Right atrium auricular region (tissue), 2 donors: ENCODE measurements around the gene MAGEA11. TPM values are rescaled to one million over a fixed set of nuclear protein-coding genes. Genes with fewer than 3 reads are reported as not detected.
"Not testable (repeated sequence)": the region's sequence is repeated elsewhere in the genome, so short reads cannot be mapped to it uniquely, and the experiment has no call there.

Source experiments
- DNase-seq: peaks from one replicate; pipeline ENCODE4 v3.0.0-alpha.2; 2019; ENCODE audit warnings: low spot score
- H3K27ac ChIP-seq, 2 donors: fragments of 200-600 bp; sonication (generic); 1 replicate in 1 of 2; 2 replicates in 1 of 2; pipeline ENCODE4 v1.5.1; 2016 to 2019
- H3K27me3 ChIP-seq, 2 donors: fragments of 200-600 bp; sonication (generic); one replicate each; pipeline versions ENCODE4 v1.5.1 to v1.6.0; 2017 to 2019
- H3K36me3 ChIP-seq: fragments of 200-600 bp; sonication (generic); one replicate; pipeline ENCODE4 v1.5.1; 2016
- H3K4me1 ChIP-seq, 2 donors: fragments of 200-600 bp; sonication (generic); one replicate each; pipeline versions ENCODE4 v1.5.1 to v1.6.0; 2017 to 2019
- H3K4me3 ChIP-seq, 2 donors: fragments of 200-600 bp; sonication (generic); 1 replicate in 1 of 2; 2 replicates in 1 of 2; pipeline ENCODE4 v1.5.1; 2017 to 2019; ENCODE audit warnings: mild to moderate bottlenecking in 1 of 2, moderate library complexity in 1 of 2
- H3K9me3 ChIP-seq, 2 donors: fragments of 200-600 bp; sonication (generic); one replicate each; pipeline ENCODE4 v1.5.1; 2019
- total RNA-seq, 2 donors: library from RNA; depleted of rRNA; stranded (reverse); fragments of >200 nt; gene quantifications; one replicate each; pipeline ENCODE4 v1.1.0, GENCODE V29; 2016
- TF ChIP-seq, protein P1 (sequence below), 2 donors: fragments of 200-600 bp; sonication (generic); IDR thresholded peaks; one replicate each; pipeline ENCODE4 v1.5.1; 2019; ENCODE audit warnings: antibody characterized with exemption in 2 of 2

MAGEA11 gene
- total RNA-seq, 2 donors from 2014 or later, result not detected

GRCh38 chrX:149721778-149722177 lies 9.9 kb downstream of the MAGEA11 start:
- DNase-seq, result no peak
- no peaks in the 10 kb centered on the region for H3K4me1 ChIP-seq
- H3K27me3 ChIP-seq, result no peaks in the 10 kb centered on the region
- H3K4me3 ChIP-seq, result no peak overlapping the region
- no peaks in the 10 kb centered on the region for H3K36me3 ChIP-seq
- no peaks in the 10 kb centered on the region for H3K9me3 ChIP-seq
- TF ChIP-seq, protein P1, sequence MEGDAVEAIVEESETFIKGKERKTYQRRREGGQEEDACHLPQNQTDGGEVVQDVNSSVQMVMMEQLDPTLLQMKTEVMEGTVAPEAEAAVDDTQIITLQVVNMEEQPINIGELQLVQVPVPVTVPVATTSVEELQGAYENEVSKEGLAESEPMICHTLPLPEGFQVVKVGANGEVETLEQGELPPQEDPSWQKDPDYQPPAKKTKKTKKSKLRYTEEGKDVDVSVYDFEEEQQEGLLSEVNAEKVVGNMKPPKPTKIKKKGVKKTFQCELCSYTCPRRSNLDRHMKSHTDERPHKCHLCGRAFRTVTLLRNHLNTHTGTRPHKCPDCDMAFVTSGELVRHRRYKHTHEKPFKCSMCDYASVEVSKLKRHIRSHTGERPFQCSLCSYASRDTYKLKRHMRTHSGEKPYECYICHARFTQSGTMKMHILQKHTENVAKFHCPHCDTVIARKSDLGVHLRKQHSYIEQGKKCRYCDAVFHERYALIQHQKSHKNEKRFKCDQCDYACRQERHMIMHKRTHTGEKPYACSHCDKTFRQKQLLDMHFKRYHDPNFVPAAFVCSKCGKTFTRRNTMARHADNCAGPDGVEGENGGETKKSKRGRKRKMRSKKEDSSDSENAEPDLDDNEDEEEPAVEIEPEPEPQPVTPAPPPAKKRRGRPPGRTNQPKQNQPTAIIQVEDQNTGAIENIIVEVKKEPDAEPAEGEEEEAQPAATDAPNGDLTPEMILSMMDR (IDR thresholded peaks at IDR 0.05), result no peak
- H3K27ac ChIP-seq, result no peak overlapping the region

GRCh38 chrX:149723583-149724118 lies 11.8 kb downstream of the MAGEA11 start:
- H3K4me1 ChIP-seq, H3K27ac ChIP-seq, H3K9me3 ChIP-seq, H3K36me3 ChIP-seq, H3K4me3 ChIP-seq, DNase-seq, H3K27me3 ChIP-seq: not testable (repeated sequence)

GRCh38 chrX:149727308-149727707 lies 15.4 kb downstream of the MAGEA11 start:
- H3K36me3 ChIP-seq, H3K27me3 ChIP-seq, H3K27ac ChIP-seq, H3K9me3 ChIP-seq, H3K4me1 ChIP-seq, DNase-seq, H3K4me3 ChIP-seq: not testable (repeated sequence)

DNA sequence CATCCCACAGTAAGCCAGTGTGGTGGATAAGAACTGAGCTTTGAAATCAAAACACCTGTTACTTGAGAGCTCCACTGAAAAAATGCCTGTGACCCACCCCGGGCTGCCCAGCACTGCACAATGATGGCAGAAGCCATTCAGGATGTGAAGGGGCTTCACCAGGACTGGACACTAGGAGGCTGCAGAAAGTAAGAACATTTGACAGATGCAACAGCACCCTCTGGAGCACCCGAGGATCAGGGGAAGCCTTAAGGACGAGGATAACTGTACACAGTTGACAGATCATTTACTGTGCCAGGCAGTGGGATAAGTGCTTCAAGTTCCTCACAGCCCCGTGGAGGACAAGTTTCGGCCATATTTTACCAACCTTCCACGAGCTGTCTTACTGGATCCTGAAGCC lies 30.4 kb downstream of the MAGEA11 start:
- H3K36me3 ChIP-seq, DNase-seq, H3K27me3 ChIP-seq, H3K9me3 ChIP-seq, H3K27ac ChIP-seq, H3K4me3 ChIP-seq, H3K4me1 ChIP-seq: not testable (repeated sequence)

DNA sequence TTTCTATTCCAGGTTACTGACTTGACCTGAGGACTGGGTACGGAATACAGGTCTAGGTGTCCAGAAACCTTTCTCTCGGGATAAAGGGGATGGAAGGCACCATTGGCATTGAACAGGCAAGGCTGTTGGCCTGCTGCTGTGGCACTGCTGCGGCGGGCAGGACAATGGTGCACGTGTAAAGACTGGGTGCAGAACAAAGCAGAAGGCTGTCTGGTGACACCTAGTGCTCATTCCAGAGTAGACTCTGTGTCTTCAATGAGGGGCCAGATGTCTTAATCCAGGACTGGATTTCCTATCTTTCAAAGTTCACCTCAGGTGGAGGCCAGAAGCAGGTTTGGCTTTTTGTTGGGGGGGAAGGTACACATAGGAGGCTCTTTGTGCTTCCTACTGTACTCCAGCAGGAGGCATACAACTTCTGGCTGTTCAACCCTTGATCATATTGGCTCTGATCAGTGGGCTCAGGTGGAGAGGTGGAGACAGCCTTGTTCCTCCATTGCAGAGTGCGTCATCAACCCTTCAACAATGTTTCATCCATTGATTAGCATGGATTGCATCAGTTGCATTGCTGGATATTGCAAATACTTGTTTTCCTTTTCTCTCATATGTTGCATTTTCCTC lies 34.6 kb downstream of the MAGEA11 start:
- H3K27me3 ChIP-seq, H3K9me3 ChIP-seq, H3K4me1 ChIP-seq, DNase-seq, H3K27ac ChIP-seq, H3K4me3 ChIP-seq, H3K36me3 ChIP-seq: not testable (repeated sequence)

DNA sequence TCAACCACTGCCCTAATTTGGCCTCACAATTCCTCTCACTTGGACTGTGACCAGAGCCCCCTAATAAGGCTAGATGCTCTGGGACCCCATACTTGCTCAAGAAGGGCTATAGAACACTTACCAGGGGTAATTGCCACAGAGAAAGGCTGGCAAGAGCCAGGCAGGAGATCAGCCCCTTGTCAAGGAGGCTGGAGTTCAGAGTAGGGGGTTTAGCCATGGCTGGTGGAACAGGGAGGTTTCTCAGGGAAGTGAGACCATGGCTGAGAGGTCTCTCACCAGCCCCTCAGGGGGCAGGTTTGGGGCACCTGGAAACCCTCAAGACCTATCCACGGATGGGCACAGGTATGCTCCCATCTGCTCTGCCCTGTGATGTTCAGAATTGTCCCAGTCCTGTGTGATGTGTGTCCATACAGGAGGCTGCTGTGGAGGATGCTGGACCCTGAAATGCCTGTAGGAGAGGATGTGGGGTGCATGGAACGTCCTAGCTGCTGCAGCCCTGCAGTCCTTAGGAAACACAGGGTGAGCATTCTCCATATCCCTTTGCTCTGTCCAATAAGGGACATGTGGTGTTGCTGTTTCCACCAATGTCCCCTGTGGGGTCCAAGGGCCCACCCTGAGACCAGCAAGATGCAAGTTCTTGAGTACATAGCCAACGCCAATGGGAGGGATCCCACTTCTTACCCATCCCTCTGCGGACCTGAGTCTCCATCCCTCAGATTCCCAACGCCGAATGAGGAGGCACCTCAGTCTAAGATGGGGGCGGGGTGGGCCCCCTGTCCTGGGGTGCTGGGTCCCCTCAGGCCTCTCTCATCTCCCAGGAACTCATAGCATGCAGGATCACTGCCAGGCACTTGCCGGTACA lies 45.6 kb downstream of the MAGEA11 start:
- no peaks in the 10 kb centered on the region for H3K36me3 ChIP-seq
- no peak overlapping the region for H3K4me3 ChIP-seq
- no peaks in the 10 kb centered on the region for H3K4me1 ChIP-seq
- TF ChIP-seq, protein P1 (IDR thresholded peaks at IDR 0.05), result no peak
- no peak overlapping the region for H3K27ac ChIP-seq
- peak; percentile 32 for DNase-seq
- no peaks in the 10 kb centered on the region for H3K27me3 ChIP-seq
- no peaks in the 10 kb centered on the region for H3K9me3 ChIP-seq

- Histone ChIP-seq H3K9me3 (no peaks in the 10 kb centered on the region), H3K27me3 (no peaks in the 10 kb centered on the region), H3K4me1 (no peaks in the 10 kb centered on the region), H3K36me3 (no peaks in the 10 kb centered on the region), H3K27ac (no peak overlapping the region), H3K4me3 (no peak overlapping the region)
- TF ChIP-seq, protein P1 (IDR thresholded peaks at IDR 0.05), result no peak
- no peak for DNase-seq
Observed at GRCh38 chrX:149758068-149758714, 46.3 kb downstream of the MAGEA11 start.

DNA sequence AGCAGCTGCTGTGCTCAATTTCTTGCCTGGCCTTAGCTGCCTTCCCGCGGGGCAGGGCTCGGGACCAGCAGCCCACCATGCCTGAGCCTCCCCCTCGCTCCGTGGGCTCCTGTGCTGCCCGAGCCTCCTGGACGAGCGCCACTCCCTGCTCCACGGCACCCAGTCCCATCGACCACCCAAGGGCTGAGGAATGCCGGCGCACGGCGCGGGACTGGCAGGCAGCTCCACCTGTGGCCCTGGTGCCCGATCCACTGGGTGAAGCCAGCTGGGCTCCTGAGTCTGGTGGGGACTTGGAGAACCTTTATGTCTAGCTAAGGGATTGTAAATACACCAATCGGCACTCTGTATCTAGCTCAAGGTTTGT lies 46.8 kb downstream of the MAGEA11 start:
- H3K27ac ChIP-seq, H3K36me3 ChIP-seq, H3K4me1 ChIP-seq, H3K9me3 ChIP-seq, H3K27me3 ChIP-seq, H3K4me3 ChIP-seq, DNase-seq: not testable (repeated sequence)
